Measurements from ENCODE around the gene FMN1.

DNA sequence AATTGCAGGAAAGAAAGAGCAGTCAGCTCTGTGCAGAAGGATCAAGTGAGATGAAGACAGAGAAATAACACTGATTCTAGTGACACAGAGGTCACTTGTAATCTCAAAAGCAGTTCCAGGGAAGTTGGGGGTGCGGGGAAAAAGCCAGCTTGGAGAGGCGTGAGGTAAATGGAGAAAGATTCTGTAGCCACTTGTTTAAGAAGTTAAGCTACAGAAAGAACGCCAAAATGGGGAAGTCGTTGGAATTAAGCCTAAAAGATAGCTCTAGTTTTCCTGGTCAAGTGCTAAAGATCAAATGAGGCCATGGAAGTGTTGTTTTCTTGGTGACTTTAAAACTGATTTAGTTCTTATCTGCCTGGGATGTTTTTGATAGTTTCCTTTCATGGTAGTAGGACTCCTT, 324.7 kb downstream of the FMN1 start:
- TF ChIP-seq, protein P1, sequence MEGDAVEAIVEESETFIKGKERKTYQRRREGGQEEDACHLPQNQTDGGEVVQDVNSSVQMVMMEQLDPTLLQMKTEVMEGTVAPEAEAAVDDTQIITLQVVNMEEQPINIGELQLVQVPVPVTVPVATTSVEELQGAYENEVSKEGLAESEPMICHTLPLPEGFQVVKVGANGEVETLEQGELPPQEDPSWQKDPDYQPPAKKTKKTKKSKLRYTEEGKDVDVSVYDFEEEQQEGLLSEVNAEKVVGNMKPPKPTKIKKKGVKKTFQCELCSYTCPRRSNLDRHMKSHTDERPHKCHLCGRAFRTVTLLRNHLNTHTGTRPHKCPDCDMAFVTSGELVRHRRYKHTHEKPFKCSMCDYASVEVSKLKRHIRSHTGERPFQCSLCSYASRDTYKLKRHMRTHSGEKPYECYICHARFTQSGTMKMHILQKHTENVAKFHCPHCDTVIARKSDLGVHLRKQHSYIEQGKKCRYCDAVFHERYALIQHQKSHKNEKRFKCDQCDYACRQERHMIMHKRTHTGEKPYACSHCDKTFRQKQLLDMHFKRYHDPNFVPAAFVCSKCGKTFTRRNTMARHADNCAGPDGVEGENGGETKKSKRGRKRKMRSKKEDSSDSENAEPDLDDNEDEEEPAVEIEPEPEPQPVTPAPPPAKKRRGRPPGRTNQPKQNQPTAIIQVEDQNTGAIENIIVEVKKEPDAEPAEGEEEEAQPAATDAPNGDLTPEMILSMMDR (conservative IDR thresholded peaks at IDR 0.05) = no peak
- no peak for TF ChIP-seq ZFX (IDR thresholded peaks at IDR 0.05)

All from C4-2B (cell line).